ENCODE measurements around the gene SND1. TPM values are rescaled to one million over a fixed set of nuclear protein-coding genes. Genes with fewer than 3 reads are reported as not detected.

SND1 gene
- total RNA-seq, 1 experiment from 2014 or later: 218 TPM

- H4K20me1 ChIP-seq (ENCODE audit: control insufficient read depth, insufficient read depth, insufficient read length): no peaks in the 10 kb centered on the region
- no peak overlapping the region for H3K18ac ChIP-seq (ENCODE audit: insufficient read length, low read depth, low read length)
- H3K9ac ChIP-seq (ENCODE audit: extremely low read depth, insufficient read length, low read length): no peak overlapping the region
- no peak overlapping the region for H2AFZ ChIP-seq (ENCODE audit: low read length)
- peaks cover 2% of the 10 kb centered on the region; the same call in 1 of the 2 replicates for H3K4me1 ChIP-seq (ENCODE audit: insufficient read depth, low read length)
- H3K9me3 ChIP-seq (ENCODE audit: control insufficient read depth, low read depth, low read length): no peaks in the 10 kb centered on the region
- no peak overlapping the region for H4K91ac ChIP-seq (ENCODE audit: insufficient read length, low read depth, low read length)
- H3K27me3 ChIP-seq (ENCODE audit: insufficient read depth, low read length): peaks cover 8% of the 10 kb centered on the region; the same call in 1 of the 2 replicates
- peaks cover 82% of the 10 kb centered on the region for H3K27me3 Mint-ChIP-seq (ENCODE audit: low read depth)
- no peak overlapping the region for H3K4me3 Mint-ChIP-seq
- no peak overlapping the region for H2BK120ac ChIP-seq (ENCODE audit: low read depth, low read length, poor library complexity, severe bottlenecking)
- peaks cover 5 to 6% of the 10 kb centered on the region in 2 experiments for H3K4me1 Mint-ChIP-seq
- DNase-seq: no peak
- peaks cover 0 to 2% (median 0%) of the 10 kb centered on the region in 3 experiments; a peak in 1 of 7 replicates for H3K36me3 Mint-ChIP-seq (ENCODE audit: insufficient read depth in 1 of 3, low read depth in 3 of 3)
- H3K27ac Mint-ChIP-seq: no peak overlapping the region
- no peak overlapping the region for H3K4me2 ChIP-seq (ENCODE audit: insufficient read depth, insufficient read length, low read length)
- no peak overlapping the region for H3K27ac ChIP-seq (ENCODE audit: insufficient read length, low read depth, low read length)
- no peak overlapping the region for H2BK12ac ChIP-seq (ENCODE audit: insufficient read length, low read depth, low read length)
- H2BK20ac ChIP-seq (ENCODE audit: low read depth, low read length, poor library complexity, severe bottlenecking): no peak overlapping the region
- no peak overlapping the region for H2AK5ac ChIP-seq (ENCODE audit: insufficient read length, low read length)
- H3K56ac ChIP-seq (ENCODE audit: insufficient read length, low read depth, low read length): no peak overlapping the region
- no peak overlapping the region for H2BK15ac ChIP-seq (ENCODE audit: low read depth, low read length)
- no peaks in the 10 kb centered on the region for H3K79me2 ChIP-seq (ENCODE audit: insufficient read depth, low read length)
- no peaks in the 10 kb centered on the region; a peak in 2 of 5 replicates for H3K9me3 Mint-ChIP-seq
- whole genome bisulfite sequencing (ENCODE audit: extremely low coverage, insufficient read length, low lambda C conversion rate): no CpG with 5 or more reads among the region's 7 CpGs
- no peak overlapping the region for H3T11ph ChIP-seq (ENCODE audit: low read length)
- no peak overlapping the region for H3K14ac ChIP-seq (ENCODE audit: insufficient read depth, low read length)
- H3K23me2 ChIP-seq (ENCODE audit: insufficient read length, low read depth, low read length, poor library complexity, severe bottlenecking): peaks cover 11% of the 10 kb centered on the region
- H3K79me1 ChIP-seq (ENCODE audit: insufficient read depth, low read depth, low read length, poor library complexity, severe bottlenecking): no peaks in the 10 kb centered on the region
- no peak overlapping the region for H3K4ac ChIP-seq (ENCODE audit: low read depth, low read length)
- H3K23ac ChIP-seq (ENCODE audit: insufficient read length, low read depth, low read length): no peak overlapping the region
- no peak overlapping the region for H4K8ac ChIP-seq (replicated peaks; ENCODE audit: insufficient read length, low read depth, low read length)
- TF ChIP-seq CTCF (conservative IDR thresholded peaks at IDR 0.05): no peak
- no peak overlapping the region for H4K5ac ChIP-seq (ENCODE audit: insufficient read length, low read depth, low read length)
- H2BK5ac ChIP-seq (ENCODE audit: insufficient read length, low read length): no peak overlapping the region
Observed at GRCh38 chr7:128108129-128108528, 456.1 kb downstream of the SND1 start.

Measured in H9 (cell line).